Measurements from ENCODE around the gene AUTS2.
"Not testable (repeated sequence)": the region's sequence is repeated elsewhere in the genome, so short reads cannot be mapped to it uniquely, and the experiment has no call there.

Gene AUTS2

GRCh38 chr7:70574970-70575799 lies 976.9 kb downstream of the AUTS2 start:
- no peak for DNase-seq

DNA sequence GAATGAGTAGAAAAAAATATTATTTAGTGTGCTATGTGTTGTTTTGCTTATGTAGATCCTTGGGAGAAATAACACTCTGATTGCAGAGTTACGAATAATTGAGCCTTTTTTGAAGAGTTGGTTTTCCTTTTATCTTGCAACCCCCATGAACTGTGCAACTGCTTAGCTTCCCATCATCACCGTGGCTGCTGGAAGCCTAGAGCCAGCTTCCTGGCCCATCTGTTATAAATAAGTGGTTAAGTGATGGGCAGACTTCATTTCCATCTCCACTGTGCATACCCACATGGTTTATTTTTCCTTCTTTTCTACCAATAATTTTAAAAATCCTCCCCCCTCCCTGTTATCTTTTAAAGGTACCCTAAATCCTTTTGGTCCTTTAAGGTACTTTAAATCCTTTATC lies 978.8 kb downstream of the AUTS2 start:
- no peak for DNase-seq

DNA sequence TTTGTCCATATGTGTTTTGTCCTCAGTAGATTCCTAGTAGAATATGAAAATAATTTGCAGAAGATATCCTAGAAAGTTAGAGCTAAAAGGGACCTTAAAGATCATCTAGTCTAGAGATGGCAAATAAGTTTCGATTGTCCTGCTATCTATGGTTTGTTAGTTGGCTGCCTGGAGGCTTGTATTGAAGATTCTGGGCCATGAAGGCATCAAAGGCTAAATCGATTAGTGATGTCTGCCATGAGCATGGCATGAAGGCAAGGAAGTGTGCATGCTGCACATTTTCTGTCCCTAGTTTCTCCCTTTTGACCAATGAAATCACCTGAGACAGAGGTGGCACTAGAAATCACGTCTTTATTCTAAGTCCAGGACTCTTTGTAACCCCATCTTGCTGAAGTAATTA lies 979.9 kb downstream of the AUTS2 start:
- no peak for DNase-seq

DNA sequence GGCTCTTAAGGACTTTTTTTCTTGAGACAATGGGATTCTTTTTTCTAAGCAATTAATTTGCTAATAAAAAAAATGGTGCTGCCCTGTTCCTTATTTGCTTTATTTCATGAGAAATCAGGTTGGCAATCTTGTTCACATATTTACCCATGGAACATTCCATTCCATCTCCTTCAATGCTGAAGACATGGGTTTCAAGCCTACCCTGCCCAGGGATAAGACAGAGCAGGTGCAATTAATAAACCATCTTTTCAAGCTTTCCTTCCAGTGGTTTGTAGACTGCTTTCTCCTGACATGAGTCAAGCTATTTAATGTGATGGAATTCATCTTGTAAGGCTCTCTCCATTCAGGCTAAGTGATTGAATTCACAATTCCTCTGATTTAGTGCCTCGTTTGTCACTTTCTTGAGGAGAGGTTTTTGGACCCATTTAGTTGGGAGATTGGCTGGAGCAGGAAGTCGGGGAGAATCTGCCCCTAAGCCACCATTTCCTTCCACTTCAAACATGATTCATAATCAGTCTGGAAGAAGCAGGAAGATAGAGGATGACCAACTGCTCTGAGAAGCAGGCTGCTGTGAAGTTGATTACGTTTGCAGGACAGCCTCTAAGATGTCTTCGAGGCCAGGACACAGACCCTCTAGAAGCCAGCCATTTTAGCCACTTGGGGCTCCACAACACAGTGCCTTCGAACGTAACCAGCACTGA lies 981.3 kb downstream of the AUTS2 start:
- DNase-seq, result no peak

DNA sequence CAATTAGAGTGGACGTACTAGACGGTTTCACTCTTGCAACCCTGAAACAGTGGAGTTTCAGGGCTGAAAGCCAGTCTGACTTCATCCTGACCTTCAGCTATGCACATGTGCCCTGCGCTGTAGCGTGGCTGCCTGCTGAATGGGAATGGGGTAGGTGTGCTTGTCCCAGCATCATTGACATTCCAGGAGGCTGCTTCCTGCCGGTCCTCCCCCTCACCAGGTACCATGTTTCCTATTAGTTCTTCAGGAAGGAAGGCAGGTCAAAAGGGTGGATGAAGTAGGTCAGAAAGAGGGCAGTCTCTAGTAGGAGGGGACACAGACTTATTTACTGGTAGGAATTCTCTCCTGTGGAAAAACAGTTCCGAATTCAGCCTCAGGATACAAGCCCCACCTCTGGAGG lies 981.9 kb downstream of the AUTS2 start:
- DNase-seq, result no peak

- DNase-seq, result no peak
These were observed 984.9 kb downstream of the AUTS2 start for GRCh38 chr7:70582927-70583895.

- DNase-seq, result no peak
These were observed 985.9 kb downstream of the AUTS2 start for GRCh38 chr7:70583965-70584883.

- no peak for DNase-seq
These were observed 986.8 kb downstream of the AUTS2 start for GRCh38 chr7:70585071-70585470.

DNA sequence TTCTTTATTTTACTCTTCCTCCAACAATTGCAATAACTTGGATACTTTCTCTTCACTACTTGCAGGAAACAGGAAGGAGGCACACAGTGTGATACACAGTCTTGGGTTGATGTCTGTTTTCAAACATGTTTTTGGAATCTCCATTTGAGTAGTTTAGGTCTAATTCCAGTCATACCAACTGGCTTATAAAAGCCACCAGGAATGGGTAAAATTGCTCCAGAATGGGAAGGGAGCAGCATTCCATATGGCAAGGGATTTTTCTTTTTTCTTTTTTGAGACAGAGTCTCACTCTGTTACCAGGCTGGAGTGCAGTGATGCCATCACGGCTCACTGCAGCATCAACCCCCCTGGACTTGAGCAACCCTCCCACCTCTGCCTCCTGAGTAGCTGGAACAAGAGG lies 988.5 kb downstream of the AUTS2 start:
- DNase-seq, result no peak

- DNase-seq, result no peak
These were observed 989.5 kb downstream of the AUTS2 start for GRCh38 chr7:70587739-70588138.

DNA sequence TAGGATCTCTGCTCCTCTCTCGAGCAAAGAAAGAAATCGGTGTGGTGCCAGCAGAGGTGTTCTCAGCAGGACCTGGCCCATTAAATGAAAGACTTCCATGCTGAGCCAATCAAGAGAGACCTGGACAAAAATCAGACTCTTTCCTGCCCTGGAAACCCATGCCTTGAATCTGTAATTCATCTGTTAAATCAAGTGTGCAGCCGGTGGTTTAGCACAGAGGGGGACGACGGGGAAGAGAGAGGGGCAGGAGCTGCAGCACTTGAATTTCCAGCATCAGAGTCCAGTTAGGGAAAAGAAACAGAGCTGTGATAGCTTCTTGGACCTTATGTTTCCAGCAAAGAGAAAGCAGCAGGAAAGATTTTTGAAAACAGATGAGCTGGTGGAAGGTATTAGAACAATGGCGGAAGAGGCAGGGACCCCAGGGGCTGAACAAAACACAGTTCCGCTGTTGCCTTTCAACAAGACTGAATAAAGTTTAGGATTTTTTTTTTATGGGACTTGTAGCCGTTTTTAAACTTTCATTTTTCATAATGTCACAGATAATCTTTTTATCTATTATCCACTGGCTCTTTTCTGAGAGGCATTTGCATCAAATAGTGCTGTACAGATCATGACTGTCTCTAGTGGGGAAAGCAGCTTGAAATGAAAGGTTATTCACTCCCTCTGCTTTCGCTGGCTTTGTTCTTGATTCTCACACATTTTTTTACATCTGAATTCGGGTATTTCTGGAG lies 990.1 kb downstream of the AUTS2 start:
- DNase-seq, result no peak

GRCh38 chr7:70589010-70589409 lies 990.7 kb downstream of the AUTS2 start:
- DNase-seq, result no peak

GRCh38 chr7:70589590-70589989 lies 991.3 kb downstream of the AUTS2 start:
- DNase-seq, result no peak

DNA sequence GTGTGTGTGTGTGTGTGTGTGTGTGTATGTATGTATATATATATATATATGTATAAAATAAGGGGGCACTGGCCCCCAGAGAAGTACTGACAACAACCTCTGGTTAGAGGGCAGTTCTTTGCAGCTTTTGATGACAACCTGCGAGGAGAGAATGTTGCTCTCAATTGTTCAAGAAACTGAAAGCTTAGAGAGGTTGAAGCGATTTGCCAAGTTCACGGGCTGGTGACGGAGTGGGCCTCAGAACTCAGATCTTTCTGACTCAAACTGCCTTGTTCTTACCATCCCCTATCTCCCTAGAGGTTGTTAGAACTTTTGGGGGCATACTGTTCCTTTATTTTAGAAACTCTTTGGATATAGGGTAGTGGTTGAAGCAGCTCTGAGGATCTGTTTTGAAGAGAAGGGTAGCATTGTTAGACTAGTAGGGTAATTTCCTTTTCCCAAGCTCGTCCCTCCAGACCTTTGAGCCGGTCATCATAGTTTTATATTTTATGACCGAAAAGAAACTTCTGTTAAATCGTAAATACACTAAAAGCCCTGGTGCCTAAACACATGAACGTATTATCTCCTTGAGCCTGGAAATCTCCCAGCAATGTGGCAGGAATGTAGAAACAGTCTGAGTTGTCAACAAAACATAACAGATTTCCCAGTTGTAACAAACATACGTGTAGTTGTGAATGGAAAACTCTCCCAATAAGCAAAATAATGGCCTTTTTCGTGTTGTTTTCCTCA lies 992.0 kb downstream of the AUTS2 start:
- no peak for DNase-seq

DNA sequence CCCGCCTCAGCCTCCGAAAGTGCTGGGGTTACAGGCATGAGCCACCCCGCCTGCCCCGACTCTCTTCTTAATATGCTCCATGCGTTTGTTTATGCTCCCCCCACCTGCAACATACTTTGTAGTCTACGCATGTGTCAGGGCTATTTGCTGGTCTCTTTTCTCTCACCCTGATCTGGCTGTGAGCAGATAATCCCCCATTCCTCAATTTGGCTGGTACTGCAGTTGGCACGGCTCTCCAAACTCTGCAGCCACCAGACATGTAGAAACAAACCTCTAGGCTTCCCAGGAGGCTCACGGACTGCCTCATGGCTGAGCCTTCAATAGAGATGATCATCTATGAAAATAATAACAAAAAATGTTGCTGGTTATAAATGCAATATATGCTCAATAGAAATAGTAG lies 993.4 kb downstream of the AUTS2 start:
- no peak for DNase-seq

DNA sequence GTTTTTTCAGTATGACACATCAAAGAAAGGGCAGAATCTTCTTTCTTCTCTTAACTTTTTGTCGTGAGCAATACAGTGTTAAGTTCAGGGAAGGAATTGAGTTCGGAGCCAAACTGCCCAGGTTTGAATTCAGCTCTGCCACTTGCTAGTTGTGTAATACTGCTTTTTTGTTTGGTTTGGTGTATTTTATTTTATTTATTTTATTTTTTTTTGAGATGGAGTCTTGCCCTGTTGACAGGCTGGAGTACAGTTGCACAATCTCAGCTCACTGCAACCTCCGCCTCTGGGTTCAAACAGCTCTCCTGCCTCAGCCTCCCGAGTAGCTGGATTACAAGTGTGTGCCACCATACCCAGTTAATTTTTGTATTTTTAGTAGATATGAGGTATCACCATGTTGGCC lies 993.9 kb downstream of the AUTS2 start:
- DNase-seq, result no peak

DNA sequence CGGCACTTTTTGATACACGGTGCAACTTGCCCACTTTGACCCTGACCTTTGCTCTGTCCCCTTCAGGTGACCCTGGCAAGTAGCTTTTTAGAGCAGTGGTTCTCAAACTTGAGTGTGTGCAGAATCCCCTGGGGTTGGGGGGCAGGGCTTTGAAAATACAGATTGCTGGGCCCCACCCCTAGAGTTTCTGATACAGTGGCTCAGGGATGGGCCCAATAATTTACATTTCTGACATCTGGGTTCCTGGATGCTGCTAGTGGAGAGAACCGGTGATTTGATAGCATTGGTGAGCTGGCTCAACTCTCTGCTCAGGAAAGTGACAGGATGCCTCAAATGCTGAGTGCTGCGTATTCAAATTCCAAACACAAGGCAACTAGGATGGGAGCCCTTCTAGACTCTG lies 995.9 kb downstream of the AUTS2 start:
- no peak for DNase-seq

- DNase-seq, result not testable (repeated sequence)
These were observed 996.6 kb downstream of the AUTS2 start for GRCh38 chr7:70594885-70595284.

DNA sequence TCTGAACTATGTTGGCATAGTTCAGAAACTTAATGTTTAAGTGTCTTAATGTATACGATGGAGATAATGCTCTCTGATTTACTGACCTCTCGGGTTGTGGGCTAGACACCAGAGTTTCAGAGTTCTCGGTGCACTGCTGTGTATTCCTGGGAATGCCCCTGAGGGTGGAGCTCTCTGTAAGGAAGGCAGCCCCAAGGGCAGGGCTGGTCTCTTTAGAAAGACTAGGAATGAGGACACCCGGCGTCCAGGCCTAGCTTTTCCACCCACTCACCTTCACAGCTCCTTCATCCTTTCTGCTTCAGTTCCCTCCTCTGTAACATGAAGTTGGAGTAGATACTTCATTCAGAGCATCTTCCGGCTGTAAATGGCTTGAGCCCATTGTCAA lies 997.1 kb downstream of the AUTS2 start:
- DNase-seq, result no peak

GRCh38 chr7:70595755-70596597 lies 997.7 kb downstream of the AUTS2 start:
- no peak for DNase-seq

Data from stimulated activated CD4-positive, alpha-beta T cell treated with anti-CD3 and anti-CD28 coated beads, Interleukin-4, amount 100 ng/mL, for 1 hour (primary cell).